Omental fat pad (tissue), 4 donors: ENCODE data around the gene TCF7. TPM values are rescaled to one million over a fixed set of nuclear protein-coding genes. Genes with fewer than 3 reads are reported as not detected.

Source experiments
- ATAC-seq: fragments of 150-250 bp; one replicate; pipeline ENCODE4 v1.9.1; 2016; ENCODE audit warnings: mild to moderate bottlenecking, moderate library complexity; ENCODE audit not compliant: low FRiP score
- DNase-seq: peaks from one replicate; pipeline ENCODE4 v3.0.0-alpha.2; 2019; ENCODE audit warnings: low spot score
- CTCF ChIP-seq, 3 donors: fragments of 450-650 bp; IDR thresholded peaks; one replicate each; pipeline ENCODE4 v1.5.1; 2016 to 2017; ENCODE audit warnings: antibody characterized with exemption in 3 of 3, mild to moderate bottlenecking in 3 of 3, moderate library complexity in 2 of 3
- total RNA-seq, 4 donors: library from RNA; depleted of rRNA; stranded (reverse); fragments of >200 nt; gene quantifications; one replicate each; pipeline ENCODE4 v1.1.0, GENCODE V29; 2016

The TCF7 gene
- total RNA-seq, 4 donors from 2014 or later, result 1.6 to 4.3 (median 2.7) TPM

DNA sequence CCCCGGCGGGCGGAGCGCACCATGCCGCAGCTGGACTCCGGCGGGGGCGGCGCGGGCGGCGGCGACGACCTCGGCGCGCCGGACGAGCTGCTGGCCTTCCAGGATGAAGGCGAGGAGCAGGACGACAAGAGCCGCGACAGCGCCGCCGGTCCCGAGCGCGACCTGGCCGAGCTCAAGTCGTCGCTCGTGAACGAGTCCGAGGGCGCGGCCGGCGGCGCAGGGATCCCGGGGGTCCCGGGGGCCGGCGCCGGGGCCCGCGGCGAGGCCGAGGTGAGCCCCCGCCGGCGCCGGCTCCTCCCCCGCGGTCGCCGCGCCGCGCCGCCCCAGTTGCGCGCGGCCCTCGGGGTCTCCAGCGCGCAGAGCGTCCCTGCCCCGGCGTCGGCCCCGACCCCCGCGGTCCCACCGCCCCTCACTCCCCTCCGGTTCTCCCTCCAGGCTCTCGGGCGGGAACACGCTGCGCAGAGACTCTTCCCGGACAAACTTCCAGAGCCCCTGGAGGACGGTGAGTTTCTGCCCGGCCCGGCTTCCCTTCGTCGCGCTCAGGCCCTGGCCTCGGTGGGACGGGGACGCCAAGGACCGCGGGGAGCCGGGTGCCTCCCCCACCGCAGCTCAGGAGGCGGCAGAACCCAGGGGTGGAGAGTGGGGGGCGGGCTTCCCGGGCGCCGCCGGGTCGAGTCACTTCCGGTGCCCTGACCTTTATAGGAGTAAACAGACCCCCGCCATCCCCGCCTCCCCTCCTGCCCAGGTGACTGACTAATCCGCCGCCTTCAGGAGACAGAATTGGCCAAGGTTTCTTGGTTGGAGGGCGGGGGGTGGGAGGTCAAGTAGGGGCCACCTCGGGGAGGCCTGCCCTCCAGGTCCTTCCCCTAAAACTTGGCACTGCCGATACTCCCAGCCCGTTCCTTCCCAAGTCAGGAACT is 665 bp downstream of the TCF7 start:
- ATAC-seq, result peak; percentile 29
- TF ChIP-seq CTCF (IDR thresholded peaks at IDR 0.05), result no peak
- no peak for DNase-seq

- no peak for DNase-seq
- TF ChIP-seq CTCF (IDR thresholded peaks at IDR 0.05), result no peak
- ATAC-seq, result no peak
These were observed 1.3 kb downstream of the TCF7 start for GRCh38 chr5:134115806-134116175.

- no peak for TF ChIP-seq CTCF (IDR thresholded peaks at IDR 0.05)
- ATAC-seq, result no peak
These were observed 1.8 kb downstream of the TCF7 start for GRCh38 chr5:134116286-134116685.

DNA sequence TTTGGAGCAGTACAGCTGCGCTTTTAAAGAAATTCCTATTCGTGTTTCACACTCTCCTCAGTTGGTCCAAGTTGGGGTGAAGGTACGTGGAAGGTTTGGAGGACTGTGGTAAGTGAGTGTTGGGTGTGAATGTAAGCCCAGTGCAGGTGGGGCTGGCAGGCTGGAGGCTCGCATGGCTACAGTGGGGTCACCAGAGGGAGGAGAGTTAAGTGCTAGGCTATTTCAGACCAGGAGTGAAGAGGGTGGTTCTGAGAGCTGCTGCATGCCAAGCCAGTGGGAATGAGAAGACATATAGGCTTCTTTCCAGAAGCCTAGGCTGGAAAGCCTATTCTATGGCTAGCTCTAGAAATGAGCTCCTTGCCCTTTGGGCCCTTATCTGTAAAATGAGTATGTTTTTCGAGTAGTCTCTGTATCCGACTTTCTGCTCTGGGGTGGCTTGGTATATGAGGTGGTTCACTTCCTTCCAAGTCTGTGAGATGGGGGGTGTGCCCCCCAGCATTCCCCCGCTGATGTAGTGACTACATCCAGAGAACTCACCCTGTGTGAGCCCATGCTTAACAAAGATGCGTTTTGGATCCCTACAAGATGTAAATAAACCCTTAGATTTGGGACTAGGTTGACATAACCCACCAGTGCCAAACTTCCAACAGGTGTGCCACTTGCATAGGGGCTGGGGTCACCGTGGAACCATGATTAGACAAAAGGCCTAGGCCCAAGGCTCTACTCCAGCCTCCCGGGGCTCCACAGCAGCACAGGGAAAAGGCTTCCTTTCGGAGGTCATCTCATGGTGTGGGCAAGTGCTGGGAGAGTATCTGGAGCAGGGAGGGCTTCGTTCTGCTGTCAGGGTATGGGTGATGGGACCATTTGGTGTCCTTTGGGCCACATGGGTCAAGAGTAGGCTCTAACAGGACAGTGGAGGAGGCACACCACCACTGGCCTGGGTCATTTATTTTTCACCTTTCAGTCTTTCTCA is 2.6 kb downstream of the TCF7 start:
- no peak for TF ChIP-seq CTCF (IDR thresholded peaks at IDR 0.05)
- ATAC-seq (no peak), DNase-seq (no peak)

More at GRCh38 chr5:134116286-134116685, 1.8 kb downstream of the TCF7 start:
- no peak for DNase-seq

GRCh38 chr5:134118212-134118835 is 3.8 kb downstream of the TCF7 start:
- TF ChIP-seq CTCF (IDR thresholded peaks at IDR 0.05), result no peak
- no peak for DNase-seq
- no peak for ATAC-seq

GRCh38 chr5:134119720-134120119 is 5.2 kb downstream of the TCF7 start:
- TF ChIP-seq CTCF (IDR thresholded peaks at IDR 0.05), result no peak
- no peak for DNase-seq
- ATAC-seq, result no peak
